Erythroblast (primary cell): Measurements from ENCODE around the gene ANKRD33B.

ENCODE experiments used
- GATA1 ChIP-seq: IDR thresholded peaks from 2 replicates; pipeline ENCODE4 v1.6.1; 2011; ENCODE audit warnings: low read depth, mild to moderate bottlenecking, control low read depth, low read length, moderate library complexity
- POLR2A ChIP-seq: IDR thresholded peaks from 2 replicates; pipeline ENCODE4 v1.6.1; 2011; ENCODE audit warnings: mild to moderate bottlenecking, low read length

DNA sequence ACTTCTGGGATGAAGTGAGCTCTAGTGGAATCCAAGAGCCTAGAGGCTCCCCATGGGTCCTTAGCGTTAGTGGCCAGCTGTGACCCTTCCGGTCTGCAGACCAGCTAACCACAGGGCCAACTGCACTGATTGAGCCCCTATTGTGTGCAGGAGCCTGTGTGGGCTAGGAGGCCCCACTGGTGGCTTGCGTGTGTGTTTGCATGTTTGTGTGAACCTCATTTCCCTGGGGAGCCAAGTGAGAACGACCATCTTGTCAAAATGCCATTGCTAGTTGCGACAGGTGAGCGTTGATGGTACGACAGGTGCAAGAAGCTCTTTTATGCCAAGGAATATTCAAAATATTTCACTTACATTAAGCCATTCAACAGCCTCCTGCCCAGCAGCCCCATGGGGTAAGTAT lies 44.1 kb upstream of the ANKRD33B start:
- no peak for TF ChIP-seq POLR2A
- no peak for TF ChIP-seq GATA1
